Smooth muscle cell (in vitro differentiated cells): ENCODE data around the gene CBFA2T3. TPM values are rescaled to one million over a fixed set of nuclear protein-coding genes. Genes with fewer than 3 reads are reported as not detected.

Experiments
- DNase-seq: peaks from one replicate; lab custom pipeline; 2025; ENCODE audit not compliant: unreplicated experiment; lab: John Stamatoyannopoulos, UW
- H2AFZ ChIP-seq: fragments of 200-600 bp; sonication (generic); 2 replicates; pipeline ENCODE4 v1.6.0; 2016; ENCODE audit warnings: antibody characterized with exemption, low read depth, mild to moderate bottlenecking
- H3F3A ChIP-seq: fragments of 200-600 bp; sonication (generic); 2 replicates; pipeline ENCODE4 v1.6.0; 2017; ENCODE audit warnings: antibody characterized with exemption, low read depth
- H3K27ac ChIP-seq: fragments of 200-600 bp; sonication (generic); 2 replicates; pipeline ENCODE4 v1.5.1; 2016; ENCODE audit warnings: low read depth, mild to moderate bottlenecking
- H3K27me3 ChIP-seq: fragments of 200-600 bp; sonication (generic); 2 replicates; pipeline ENCODE4 v1.6.1; 2016; ENCODE audit warnings: low read depth, mild to moderate bottlenecking
- H3K36me3 ChIP-seq: fragments of 200-600 bp; sonication (generic); 2 replicates; pipeline ENCODE4 v1.5.1; 2016; ENCODE audit warnings: low read depth
- H3K4me1 ChIP-seq: fragments of 200-600 bp; sonication (generic); 2 replicates; pipeline ENCODE4 v1.5.1; 2016; ENCODE audit warnings: low read depth
- H3K4me2 ChIP-seq: fragments of 200-600 bp; sonication (generic); 2 replicates; pipeline ENCODE4 v1.6.0; 2016; ENCODE audit warnings: mild to moderate bottlenecking
- H3K4me3 ChIP-seq: fragments of 200-600 bp; sonication (generic); 2 replicates; pipeline ENCODE4 v1.5.1; 2016; ENCODE audit warnings: mild to moderate bottlenecking
- H3K79me2 ChIP-seq: fragments of 200-600 bp; sonication (generic); 2 replicates; pipeline ENCODE4 v1.6.0; 2016; ENCODE audit warnings: low read depth, mild to moderate bottlenecking
- H3K9ac ChIP-seq: fragments of 200-600 bp; sonication (generic); 2 replicates; pipeline ENCODE4 v1.6.0; 2016; ENCODE audit warnings: low read depth
- H3K9me3 ChIP-seq: fragments of 200-600 bp; sonication (generic); replicated peaks from 2 replicates; pipeline ENCODE4 v1.5.1; 2016; ENCODE audit warnings: low read depth
- H4K20me1 ChIP-seq: fragments of 200-600 bp; sonication (generic); 2 replicates; pipeline ENCODE4 v1.6.0; 2016; ENCODE audit warnings: low read depth
- CTCF ChIP-seq: fragments of 200-600 bp; sonication (generic); IDR thresholded peaks from 2 replicates; pipeline ENCODE4 v1.5.1; 2017; ENCODE audit warnings: borderline replicate concordance, mild to moderate bottlenecking, antibody characterized with exemption; ENCODE audit not compliant: insufficient read depth, poor library complexity, severe bottlenecking
- WGBS: methylation state at CpG from one replicate; pipeline ENCODE4 v1.1.7; 2016; ENCODE audit warnings: low lambda C conversion rate; 5-methylcytosine and 5-hydroxymethylcytosine counted together
- polyA plus RNA-seq: library from polyadenylated mRNA; unstranded; fragments of >200 nt; fragmentation: Nextera tagmentation; extraction: Ambion mirVana; gene quantifications from 2 replicates; pipeline ENCODE4 v1.2.1, GENCODE V29; 2016
- total RNA-seq: library from RNA; depleted of rRNA; stranded (reverse); fragments of >200 nt; gene quantifications from 2 replicates; pipeline ENCODE4 v1.2.3, GENCODE V29; 2014

CBFA2T3 gene
- total and polyA plus RNA-seq, 2 experiments from 2014 or later, result 0.25 TPM; not detected in 1

GRCh38 chr16:88993166-88993761 lies 16.3 kb upstream of the CBFA2T3 start:
- no peaks in the 10 kb centered on the region for H3K9me3 ChIP-seq
- no peak overlapping the region for H3K4me2 ChIP-seq
- H3K4me3 ChIP-seq, result no peak overlapping the region
- H4K20me1 ChIP-seq, result no peaks in the 10 kb centered on the region
- H3K27ac ChIP-seq, result no peak overlapping the region
- TF ChIP-seq CTCF, result no peak
- no peaks in the 10 kb centered on the region for H3F3A ChIP-seq
- DNase-seq, result no peak
- H3K27me3 ChIP-seq, result no peaks in the 10 kb centered on the region
- no peaks in the 10 kb centered on the region for H3K79me2 ChIP-seq
- 61% methylated on average over 5 of the region's 6 CpGs for WGBS
- no peak overlapping the region for H3K9ac ChIP-seq
- no peak overlapping the region for H2AFZ ChIP-seq
- H3K36me3 ChIP-seq, result no peaks in the 10 kb centered on the region
- H3K4me1 ChIP-seq, result peaks cover 7% of the 10 kb centered on the region

GRCh38 chr16:88992351-88993165 lies 15.6 kb upstream of the CBFA2T3 start:
- no peaks in the 10 kb centered on the region for H3F3A ChIP-seq
- H3K9me3 ChIP-seq, result no peaks in the 10 kb centered on the region
- WGBS, result 85% methylated on average over 36 of the region's 36 CpGs
- H3K79me2 ChIP-seq, result no peaks in the 10 kb centered on the region
- H4K20me1 ChIP-seq, result no peaks in the 10 kb centered on the region
- no peak for TF ChIP-seq CTCF
- no peak overlapping the region for H3K27ac ChIP-seq
- no peak for DNase-seq
- H3K27me3 ChIP-seq, result no peaks in the 10 kb centered on the region
- H3K36me3 ChIP-seq, result no peaks in the 10 kb centered on the region
- H2AFZ ChIP-seq, result no peak overlapping the region
- H3K4me2 ChIP-seq, result no peak overlapping the region
- H3K4me3 ChIP-seq, result no peak overlapping the region
- peaks cover 7% of the 10 kb centered on the region for H3K4me1 ChIP-seq
- no peak overlapping the region for H3K9ac ChIP-seq

- H3K9me3 ChIP-seq, result no peaks in the 10 kb centered on the region
- WGBS, result 84% methylated on average over 19 of the region's 19 CpGs
- H3K27ac ChIP-seq, result no peak overlapping the region
- no peak for DNase-seq
- no peaks in the 10 kb centered on the region for H3K36me3 ChIP-seq
- H3K4me3 ChIP-seq, result no peak overlapping the region
- no peak overlapping the region for H3K9ac ChIP-seq
- no peaks in the 10 kb centered on the region for H3K27me3 ChIP-seq
- H2AFZ ChIP-seq, result no peak overlapping the region
- H4K20me1 ChIP-seq, result no peaks in the 10 kb centered on the region
- no peaks in the 10 kb centered on the region for H3K79me2 ChIP-seq
- no peak overlapping the region for H3K4me2 ChIP-seq
- no peaks in the 10 kb centered on the region for H3F3A ChIP-seq
- TF ChIP-seq CTCF, result no peak
- peaks cover 7% of the 10 kb centered on the region for H3K4me1 ChIP-seq
These were observed 14.9 kb upstream of the CBFA2T3 start for GRCh38 chr16:88991813-88992350.
